Left kidney (tissue), 2 donors: ENCODE data around the gene C6orf136. TPM values are rescaled to one million over a fixed set of nuclear protein-coding genes. Genes with fewer than 3 reads are reported as not detected.

Experiments used
- DNase-seq: peaks from one replicate; pipeline ENCODE4 v3.0.0-alpha.2; 2013
- polyA plus RNA-seq: library from polyadenylated mRNA; unstranded; fragments of 120-200 nt; gene quantifications from one replicate; pipeline ENCODE4 v1.2.1, GENCODE V29; 2013; ENCODE audit not compliant: insufficient read length

The C6orf136 gene
- polyA plus RNA-seq, 1 donor = 24.1 TPM

DNA sequence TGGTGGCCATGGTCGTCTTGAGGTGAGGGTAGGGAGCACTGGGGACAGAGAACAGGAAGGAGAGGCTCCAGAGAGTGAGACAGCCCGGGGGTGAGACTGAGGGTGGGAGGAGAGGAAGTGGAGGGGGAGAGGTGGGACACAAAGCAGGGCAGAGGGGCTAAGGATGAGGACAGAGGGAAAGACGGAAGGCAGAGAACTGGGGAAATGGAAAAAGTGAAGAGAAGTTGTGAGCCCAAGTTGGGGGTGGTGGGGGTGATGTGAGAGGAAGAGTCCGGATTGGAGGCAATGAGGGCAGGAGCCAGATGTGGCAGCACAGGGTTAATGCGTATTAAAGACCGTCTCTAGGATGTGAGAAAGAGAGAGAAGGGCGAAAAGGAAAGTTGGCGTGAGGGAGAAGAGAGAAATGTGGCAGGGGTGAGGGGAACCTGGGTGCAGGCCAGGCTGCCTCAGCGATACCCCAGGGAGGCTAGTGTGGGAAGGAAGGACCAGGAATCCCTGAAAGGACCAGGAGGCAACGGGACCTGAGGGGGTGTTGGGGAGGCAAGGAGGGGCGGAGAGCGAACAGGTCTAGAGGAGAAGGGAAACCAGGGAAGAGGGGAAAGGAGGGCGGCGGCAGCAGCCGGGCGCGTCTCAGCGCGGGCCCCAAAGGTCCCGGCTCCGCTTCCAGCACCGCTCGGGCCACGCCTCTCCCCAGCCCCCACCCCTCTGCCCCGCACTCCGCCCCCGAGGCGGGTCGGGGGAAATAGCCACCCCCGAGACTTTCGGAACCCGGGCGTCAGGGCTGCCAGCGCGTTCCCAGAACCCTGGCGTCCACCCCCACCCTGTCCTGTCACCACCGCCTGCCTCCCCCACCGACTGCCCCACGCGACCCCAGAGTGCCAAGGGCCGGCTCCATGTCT, 39.3 kb downstream of the C6orf136 start, which contains the start of gene PPP1R18:
Gene PPP1R18 (minus strand): TSS at position 637 of the 899 bp plus-strand sequence. CDS start 627 bp downstream, at position 10.
- DNase-seq = peak; percentile 52

DNA sequence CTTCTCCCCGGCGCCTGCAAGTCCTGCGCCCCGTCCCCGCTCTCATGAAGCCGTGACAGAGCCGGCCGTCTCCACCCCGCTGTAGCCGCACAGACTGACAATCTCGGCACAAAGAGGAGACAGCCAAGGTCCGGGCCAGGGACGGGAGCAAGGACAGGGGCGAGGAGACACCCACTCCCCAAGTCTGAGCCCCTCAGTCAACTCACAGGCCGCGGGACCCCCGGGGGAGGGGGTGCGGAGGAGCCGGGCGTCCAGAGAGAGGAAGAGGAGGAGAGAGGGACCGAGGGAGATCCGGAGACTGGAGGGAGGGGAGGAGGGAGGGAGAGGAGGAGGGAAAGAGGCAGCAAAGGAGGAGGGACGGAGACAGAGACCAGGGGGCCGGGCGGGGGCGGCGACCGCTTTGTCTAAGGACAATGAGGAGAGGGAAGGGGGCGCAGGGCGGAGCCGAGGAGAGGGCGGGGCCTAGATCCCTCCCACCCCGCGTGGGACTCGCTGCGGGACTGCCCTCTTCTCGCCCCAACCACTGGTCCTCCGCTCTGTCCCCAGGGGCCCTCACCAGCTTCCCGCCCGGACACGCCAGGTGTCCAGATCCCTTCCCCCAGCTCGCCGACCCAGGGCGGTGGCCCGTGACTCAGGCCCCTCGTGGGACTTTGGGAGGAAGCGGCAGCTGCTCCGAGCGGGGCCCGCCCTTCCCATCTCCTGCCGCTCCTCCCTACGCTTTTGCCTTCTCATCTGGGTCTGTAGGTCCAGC, 40.1 kb downstream of the C6orf136 start:
- DNase-seq = peak; percentile 90

DNA sequence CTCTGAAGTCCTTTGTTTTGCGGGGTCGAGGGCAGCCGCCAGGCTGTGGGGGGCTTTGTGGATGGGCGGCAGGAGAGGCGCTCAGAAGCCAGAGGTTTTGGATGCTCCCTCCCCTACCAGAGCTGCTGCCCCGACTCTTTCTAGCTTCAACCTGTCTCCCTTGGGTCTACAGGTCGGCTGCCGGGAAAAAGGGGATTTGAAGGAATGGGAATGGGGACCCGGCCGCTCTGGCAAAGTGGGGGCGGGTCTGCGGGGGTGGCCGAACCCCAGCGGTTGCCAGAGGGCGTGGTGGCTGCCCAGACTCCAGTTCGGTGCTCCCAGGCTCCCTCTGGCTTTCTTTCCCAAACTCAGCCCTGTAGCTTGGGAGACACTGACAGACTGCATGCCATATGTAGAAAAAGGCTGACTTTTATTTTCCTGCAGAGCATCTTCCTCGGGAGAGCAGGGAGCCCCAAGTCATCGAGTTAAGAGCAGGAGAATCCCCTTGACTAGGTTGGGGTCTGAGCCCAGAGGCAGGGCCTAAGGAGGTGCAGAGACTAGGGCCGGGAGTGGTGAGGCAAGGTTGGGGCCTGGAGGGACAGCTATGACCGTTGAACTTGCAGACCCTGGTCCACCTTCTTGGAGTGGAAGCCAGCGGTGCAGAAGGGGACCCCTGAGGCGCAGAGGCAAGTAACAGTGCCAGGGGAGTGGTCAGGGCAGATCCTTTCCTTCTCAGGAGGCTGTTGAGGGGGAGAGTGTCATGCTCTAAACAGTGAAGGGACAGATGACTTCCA, 40.9 kb downstream of the C6orf136 start:
- peak; percentile 42 for DNase-seq

DNA sequence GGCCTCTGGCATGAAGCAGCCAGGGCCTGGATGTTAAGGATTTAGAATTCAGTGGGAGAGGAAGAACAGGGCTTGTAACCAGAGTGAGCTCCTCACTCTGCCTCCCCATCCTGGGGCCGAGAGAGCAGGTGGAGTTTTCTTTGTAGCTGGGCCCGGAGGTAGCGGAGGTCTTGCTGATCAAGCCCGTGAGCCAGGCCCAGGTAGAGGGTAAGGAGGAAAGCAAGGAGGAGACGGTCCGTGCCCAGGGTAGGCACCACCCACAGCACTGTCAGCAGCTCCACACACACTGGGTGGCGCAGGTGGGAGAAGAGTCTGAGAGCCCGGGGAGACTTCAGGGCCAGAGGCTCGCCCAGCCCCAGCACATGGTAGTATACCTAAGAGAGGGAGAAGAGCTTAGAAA, 41.6 kb downstream of the C6orf136 start:
- DNase-seq = no peak

DNA sequence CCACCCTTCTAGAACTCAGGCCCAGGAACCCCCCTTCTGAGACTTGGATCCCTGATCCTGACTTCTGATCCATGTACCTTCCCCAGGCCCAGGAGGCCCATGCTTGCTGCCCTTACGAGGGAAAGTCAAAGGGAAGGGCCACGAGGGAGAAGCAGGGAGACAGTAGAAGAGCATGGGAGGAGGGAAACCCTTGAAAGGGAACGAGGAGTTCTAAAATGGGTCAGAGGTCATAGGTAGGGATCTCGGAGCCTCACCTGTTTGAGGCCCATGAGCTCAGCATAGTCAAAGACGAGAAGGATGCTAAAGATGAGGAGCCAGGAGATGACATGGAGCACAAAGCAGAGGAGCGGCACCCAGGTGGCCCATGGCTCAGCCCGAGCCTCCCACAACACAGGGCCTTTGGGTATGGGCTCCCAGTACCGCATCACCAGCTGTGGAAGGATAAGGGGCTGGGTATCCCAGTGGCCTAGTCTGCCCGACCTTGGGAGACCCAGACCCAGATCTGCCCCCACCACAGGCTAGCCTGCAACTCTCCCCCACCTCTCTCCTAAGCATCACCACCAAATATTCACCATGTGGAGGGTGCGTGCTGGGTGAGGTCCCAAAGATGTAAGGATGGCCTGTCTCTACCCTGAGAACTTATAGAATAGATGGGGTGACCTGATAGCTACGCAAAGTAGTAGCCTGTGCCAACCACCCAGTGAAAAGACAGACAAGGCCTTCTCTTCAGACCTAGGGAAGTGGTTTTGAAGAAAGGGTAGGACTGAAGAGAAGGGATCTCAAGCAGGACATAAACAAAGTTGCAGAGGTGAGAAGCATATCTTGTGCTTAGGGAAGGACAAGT, 42.3 kb downstream of the C6orf136 start:
- no peak for DNase-seq

DNA sequence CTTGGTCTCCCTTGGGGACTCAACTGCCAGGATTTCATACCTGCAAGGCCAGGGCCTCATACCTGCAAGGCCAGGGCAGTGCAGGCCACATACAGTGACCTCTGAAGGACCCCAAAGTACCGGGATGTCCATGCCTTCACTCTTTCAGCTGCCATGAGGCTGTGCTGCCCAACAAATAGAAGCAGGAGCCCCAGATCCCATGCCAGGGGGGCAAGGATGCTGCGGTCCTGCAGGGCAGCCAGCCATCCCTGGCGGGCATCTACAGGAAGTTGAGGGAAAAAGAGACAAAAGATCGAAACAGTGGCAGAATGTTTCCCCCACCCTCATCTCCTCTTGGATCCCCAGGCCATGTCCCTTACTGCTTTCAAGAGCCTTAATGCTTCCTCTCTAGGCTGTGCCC, 43.1 kb downstream of the C6orf136 start:
- no peak for DNase-seq

DNA sequence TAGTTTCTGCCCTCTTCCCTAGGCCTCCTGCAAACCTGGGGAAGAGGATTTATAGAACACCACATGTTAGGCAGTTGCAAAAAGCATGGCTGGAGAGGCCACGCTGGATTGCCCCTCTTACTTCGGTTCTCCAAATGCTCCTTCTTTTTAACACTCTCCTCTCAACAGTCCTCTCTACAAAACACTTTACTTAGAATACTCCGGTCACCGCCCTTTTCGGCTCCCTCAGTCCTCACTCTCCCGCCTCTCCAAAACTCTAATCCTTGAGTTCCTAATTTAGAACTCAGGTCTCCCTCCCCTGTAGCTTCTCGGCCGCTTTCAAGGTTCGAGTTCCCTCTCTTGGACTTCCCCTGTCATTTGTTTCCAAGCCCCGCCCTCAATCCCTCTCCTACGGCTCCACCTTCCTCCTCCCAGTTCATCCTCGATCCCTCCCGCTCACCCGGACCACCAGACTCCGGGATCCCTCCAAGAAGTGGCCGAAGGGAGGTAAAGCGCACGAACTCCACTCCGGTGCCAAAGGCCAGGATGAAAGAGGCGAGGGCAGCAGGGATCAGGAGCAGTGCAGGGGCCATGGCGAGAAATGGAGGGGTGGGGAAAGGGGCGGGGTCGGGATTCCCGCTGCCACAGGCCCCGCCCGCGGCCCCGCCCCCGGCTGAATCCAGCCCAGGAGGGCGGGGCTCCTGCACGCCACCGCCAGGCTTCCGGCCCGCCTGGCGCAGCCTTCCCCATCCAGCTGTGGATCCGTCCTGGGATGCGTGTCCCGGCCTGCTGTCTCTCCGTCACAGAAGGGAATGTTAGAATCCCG, 43.7 kb downstream of the C6orf136 start, which contains the start of gene NRM:
Gene NRM (minus strand): TSS at position 582 of the 805 bp plus-strand sequence. CDS start 10 bp downstream, at position 572.
- peak; percentile 87 for DNase-seq

DNA sequence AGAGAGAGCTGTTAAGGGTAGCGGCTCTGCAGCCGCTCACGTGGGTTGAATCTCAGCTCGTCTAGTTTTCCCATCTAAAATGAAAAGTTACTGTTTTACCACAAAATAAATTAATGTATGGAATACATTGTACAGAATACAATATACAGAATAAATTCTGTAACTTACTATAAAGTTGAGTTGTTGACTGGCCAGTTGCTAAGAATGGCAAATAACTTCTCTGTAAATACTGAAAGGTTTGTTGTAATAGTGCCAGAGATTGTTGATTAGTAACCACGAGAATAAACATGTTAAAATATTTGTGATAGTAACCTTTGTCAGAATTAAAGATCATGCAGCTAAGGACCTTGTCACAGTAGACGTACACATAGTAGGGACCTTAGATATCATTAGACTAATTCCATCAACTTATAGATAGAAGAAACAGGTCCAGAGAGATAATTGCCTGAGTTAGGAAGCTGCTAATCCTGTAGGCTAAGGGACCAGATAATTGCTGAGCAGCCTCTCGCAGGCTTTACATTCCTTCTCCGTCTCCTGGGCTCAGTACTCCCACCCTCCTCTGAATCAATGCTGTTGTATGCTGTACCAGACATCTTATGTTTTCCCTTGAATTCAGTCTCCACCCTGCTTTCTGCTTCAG, 44.4 kb downstream of the C6orf136 start:
- no peak for DNase-seq

DNA sequence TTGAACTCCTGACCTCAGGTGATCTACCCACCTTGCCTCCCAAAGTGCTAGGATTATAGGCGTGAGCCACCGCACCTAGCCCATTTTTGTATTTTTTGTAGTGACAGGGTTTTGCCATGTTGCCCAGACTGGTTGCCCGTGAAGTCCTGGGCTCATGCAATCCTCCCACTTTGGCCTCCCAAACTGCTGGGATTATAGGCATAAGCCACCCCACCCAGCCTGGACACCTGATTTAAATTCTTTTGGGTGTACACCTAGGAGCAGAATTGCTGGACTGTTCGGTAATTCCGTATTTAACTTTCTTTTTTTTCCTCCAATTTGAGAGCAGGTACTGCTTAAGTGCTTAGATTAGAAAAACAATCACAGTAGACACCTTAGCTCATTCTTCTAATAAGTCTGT, 49.5 kb downstream of the C6orf136 start:
- DNase-seq = no peak

DNA sequence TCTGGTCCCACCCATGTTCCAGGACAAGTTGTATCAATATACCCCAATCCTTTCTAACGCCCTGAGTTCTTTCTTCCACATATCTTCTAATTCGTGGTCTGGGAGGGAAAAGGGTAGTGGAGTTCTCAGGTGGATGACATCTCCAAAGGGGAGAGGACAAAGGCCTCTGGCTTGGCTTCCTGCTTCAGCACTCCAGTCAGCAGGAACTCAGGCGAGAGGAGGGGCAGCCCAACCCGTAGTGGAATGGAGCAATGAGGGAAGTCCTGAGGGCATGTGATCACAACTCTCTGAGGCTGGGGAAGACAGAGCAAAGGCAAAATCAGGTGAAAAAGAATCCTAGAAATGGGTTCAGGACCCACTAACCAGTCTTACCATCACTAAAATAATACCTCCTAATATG, 53.4 kb downstream of the C6orf136 start:
- no peak for DNase-seq

Other genes starting within 250 kb of the C6orf136 start
- gene HLA-E, start 157.6 kb upstream of the C6orf136 start, polyA plus RNA-seq = 85.1 TPM
- gene GNL1, start 90.6 kb upstream of the C6orf136 start, polyA plus RNA-seq = 98.1 TPM
- gene PRR3, start 89.8 kb upstream of the C6orf136 start, polyA plus RNA-seq = 40.2 TPM
- 76.0 TPM for gene ABCF1, start 75.7 kb upstream of the C6orf136 start, polyA plus RNA-seq
- gene PPP1R10, start 29.9 kb upstream of the C6orf136 start, polyA plus RNA-seq = 57.8 TPM
- gene MRPS18B, start 29.3 kb upstream of the C6orf136 start, polyA plus RNA-seq = 55.8 TPM
- 60.6 TPM for gene ATAT1, start 20.3 kb upstream of the C6orf136 start, polyA plus RNA-seq
- gene DHX16, start 25.9 kb downstream of the C6orf136 start, polyA plus RNA-seq = 56.9 TPM
- 36.9 TPM for gene PPP1R18, start 39.5 kb downstream of the C6orf136 start, polyA plus RNA-seq
- 38.1 TPM for gene NRM, start 43.9 kb downstream of the C6orf136 start, polyA plus RNA-seq
- 53.0 TPM for gene MDC1, start 70.1 kb downstream of the C6orf136 start, polyA plus RNA-seq
- 1,353 TPM for gene TUBB, start 73.2 kb downstream of the C6orf136 start, polyA plus RNA-seq
- 136 TPM for gene FLOT1, start 95.6 kb downstream of the C6orf136 start, polyA plus RNA-seq
- gene IER3, start 97.4 kb downstream of the C6orf136 start, polyA plus RNA-seq = 15.2 TPM
- 167 TPM for gene DDR1, start 237.4 kb downstream of the C6orf136 start, polyA plus RNA-seq